ENCODE measurements around the gene KIAA0825.

- TF ChIP-seq, protein P1, sequence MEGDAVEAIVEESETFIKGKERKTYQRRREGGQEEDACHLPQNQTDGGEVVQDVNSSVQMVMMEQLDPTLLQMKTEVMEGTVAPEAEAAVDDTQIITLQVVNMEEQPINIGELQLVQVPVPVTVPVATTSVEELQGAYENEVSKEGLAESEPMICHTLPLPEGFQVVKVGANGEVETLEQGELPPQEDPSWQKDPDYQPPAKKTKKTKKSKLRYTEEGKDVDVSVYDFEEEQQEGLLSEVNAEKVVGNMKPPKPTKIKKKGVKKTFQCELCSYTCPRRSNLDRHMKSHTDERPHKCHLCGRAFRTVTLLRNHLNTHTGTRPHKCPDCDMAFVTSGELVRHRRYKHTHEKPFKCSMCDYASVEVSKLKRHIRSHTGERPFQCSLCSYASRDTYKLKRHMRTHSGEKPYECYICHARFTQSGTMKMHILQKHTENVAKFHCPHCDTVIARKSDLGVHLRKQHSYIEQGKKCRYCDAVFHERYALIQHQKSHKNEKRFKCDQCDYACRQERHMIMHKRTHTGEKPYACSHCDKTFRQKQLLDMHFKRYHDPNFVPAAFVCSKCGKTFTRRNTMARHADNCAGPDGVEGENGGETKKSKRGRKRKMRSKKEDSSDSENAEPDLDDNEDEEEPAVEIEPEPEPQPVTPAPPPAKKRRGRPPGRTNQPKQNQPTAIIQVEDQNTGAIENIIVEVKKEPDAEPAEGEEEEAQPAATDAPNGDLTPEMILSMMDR (IDR thresholded peaks at IDR 0.05), result no peak
- TF ChIP-seq POLR2A (IDR thresholded peaks at IDR 0.05), result no peak
These were observed 289.3 kb downstream of the KIAA0825 start for GRCh38 chr5:94329115-94329514.

All from esophagus squamous epithelium (tissue), 4 donors.